Left lobe of liver (tissue), 2 donors: ENCODE results near the gene ADGB. TPM values are rescaled to one million over a fixed set of nuclear protein-coding genes. Genes with fewer than 3 reads are reported as not detected.

Experiments used
- ATAC-seq: fragments of 200-7000 bp; cut with Tn5 transposase; one replicate; pipeline ENCODE4 v1.9.1; 2020; ENCODE audit warnings: mild to moderate bottlenecking, moderate library complexity
- DNase-seq: peaks from one replicate; pipeline ENCODE4 v3.0.0-alpha.2; 2020; ENCODE audit warnings: low spot score
- total RNA-seq: library from RNA; stranded (reverse); gene quantifications from one replicate; pipeline ENCODE4 v1.2.1, GENCODE V29; 2021
- donor health status: DM: no; HTN: no; CAD: no; lungs with moderate emphysema.
- donor health status: DM: no; HTN: yes; CAD: no.

ADGB gene
- total RNA-seq, 1 donor from 2014 or later, result not detected

GRCh38 chr6:146859795-146860495, 261.2 kb downstream of the ADGB start:
- no peak for ATAC-seq
- DNase-seq, result no peak

- ATAC-seq (peak; percentile 94), DNase-seq (peak; percentile 89)
Measured at GRCh38 chr6:146860583-146860982, 261.8 kb downstream of the ADGB start.

GRCh38 chr6:146861029-146861563, 262.3 kb downstream of the ADGB start:
- ATAC-seq, result no peak

GRCh38 chr6:146861716-146862115, 262.9 kb downstream of the ADGB start:
- no peak for ATAC-seq
- no peak for DNase-seq

More at GRCh38 chr6:146861029-146861563, 262.3 kb downstream of the ADGB start:
- no peak for DNase-seq

DNA sequence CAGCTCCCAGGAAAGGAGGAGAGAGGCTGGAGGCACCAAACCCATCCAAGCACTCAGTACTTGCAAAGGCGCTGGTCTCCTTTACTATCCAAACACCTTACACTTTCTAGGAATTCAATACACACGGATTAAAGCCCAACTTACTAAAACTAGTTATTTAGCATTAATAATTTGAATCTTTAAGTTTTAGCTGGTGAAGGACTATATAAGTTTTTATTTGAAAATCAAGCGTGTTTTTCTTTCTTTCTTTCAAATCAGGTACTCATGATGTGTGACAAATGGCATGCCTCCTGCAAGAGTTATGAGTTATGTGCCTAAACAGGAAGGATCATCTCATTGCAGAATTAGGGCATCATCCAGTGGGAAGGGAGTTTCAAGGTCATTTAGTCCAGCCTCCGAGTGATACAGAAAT, 263.7 kb downstream of the ADGB start:
- ATAC-seq (no peak), DNase-seq (no peak)

- ATAC-seq (no peak), DNase-seq (no peak)
Measured at GRCh38 chr6:146864300-146864699, 265.5 kb downstream of the ADGB start.

- no peak for ATAC-seq
- no peak for DNase-seq
Measured at GRCh38 chr6:146864885-146865284, 266.1 kb downstream of the ADGB start.

Other genes starting within 250 kb of the ADGB start
- gene RAB32, start 55.1 kb upstream of the ADGB start, total RNA-seq, result 13.6 TPM